Endothelial cell of umbilical vein (primary cell): ENCODE data around the gene HDGFL2. TPM values are rescaled to one million over a fixed set of nuclear protein-coding genes. Genes with fewer than 3 reads are reported as not detected.

Experiments
- BruUV-seq: library from RNA; stranded (reverse); fragments of 400-500 nt; replicated peaks from 2 replicates; lab custom pipeline; 2021; lab: Mats Ljungman, UMichigan
- CTCF ChIA-PET: fragments of 300-600, 350-600 bp; sonication (Branson Sonifier 250); formaldehyde crosslinking; loops from one replicate; lab custom pipeline; 2021; ENCODE audit warnings: antibody characterized with exemption, inconsistent platforms; lab: Charles Lee
- POLR2A ChIA-PET: fragments of 300-600, 350-600 bp; sonication (Branson Sonifier 250); formaldehyde crosslinking; loops from one replicate; lab custom pipeline; 2021; ENCODE audit warnings: antibody characterized with exemption, inconsistent platforms; lab: Charles Lee
- DNase-seq: peaks from one replicate; pipeline ENCODE4 v3.0.0-alpha.2; 2011; ENCODE audit warnings: low read depth, low spot score
- FAIRE-seq: peaks from 2 replicates; lab custom pipeline; 2011; peaks lifted over from hg19 to GRCh38; lab: Jason Lieb, UNC
- H2AFZ ChIP-seq: 2 replicates; pipeline ENCODE4 v1.6.0; 2012; ENCODE audit warnings: low read depth, low read length, control low read depth, inconsistent platforms
- H3K27ac ChIP-seq: 2 replicates; pipeline ENCODE4 v1.5.1; 2011; ENCODE audit warnings: low read depth, mild to moderate bottlenecking, control low read depth, low read length, moderate library complexity; ENCODE audit not compliant: insufficient read depth
- H3K27me3 ChIP-seq, 2 experiments: 2 replicates each; pipeline versions ENCODE4 v1.6.0 to v1.6.1; 2011; ENCODE audit warnings: low read length in 2 of 2, mixed read lengths in 1 of 2; ENCODE audit not compliant: control insufficient read depth in 2 of 2, insufficient read depth in 2 of 2
- H3K36me3 ChIP-seq, 2 experiments: 2 replicates in 1 of 2; 3 replicates in 1 of 2; pipeline ENCODE4 v1.5.1; 2011; ENCODE audit warnings: low read length in 2 of 2, mild to moderate bottlenecking in 1 of 2, moderate library complexity in 1 of 2; ENCODE audit not compliant: control insufficient read depth in 2 of 2, insufficient read depth in 2 of 2; ENCODE audit errors: extremely low read depth in 1 of 2
- H3K4me1 ChIP-seq: 3 replicates; pipeline ENCODE4 v1.5.1; 2011; ENCODE audit warnings: mild to moderate bottlenecking, low read length; ENCODE audit not compliant: control insufficient read depth, insufficient read depth; ENCODE audit errors: extremely low read depth
- H3K4me2 ChIP-seq: 2 replicates; pipeline ENCODE4 v1.6.1; 2011; ENCODE audit warnings: low read length, control low read depth, mixed read lengths; ENCODE audit not compliant: insufficient read depth
- H3K4me3 ChIP-seq, 3 experiments: fragments of 200-600 bp in 1 of 3; sonication (generic), shearing (Covaris generic) in 1 of 3; replicated peaks in 1 of 3; 2 replicates each; pipeline ENCODE4 v1.5.1; 2011 to 2016; ENCODE audit warnings: control low read depth in 3 of 3, low read length in 3 of 3, mild to moderate bottlenecking in 2 of 3, inconsistent platforms in 1 of 3, low read depth in 1 of 3, moderate library complexity in 1 of 3; ENCODE audit not compliant: insufficient read depth in 1 of 3
- H3K79me2 ChIP-seq: 2 replicates; pipeline ENCODE4 v1.6.0; 2012; ENCODE audit warnings: low read length, inconsistent platforms; ENCODE audit not compliant: control insufficient read depth, insufficient read depth
- H3K9ac ChIP-seq: replicated peaks from 2 replicates; pipeline ENCODE3; 2011; ENCODE audit warnings: low read length, control low read depth; ENCODE audit not compliant: insufficient read depth; ENCODE audit errors: extremely low read depth
- H3K9me1 ChIP-seq: replicated peaks from 3 replicates; pipeline ENCODE4 v1.6.0; 2011; ENCODE audit warnings: mild to moderate bottlenecking, low read length; ENCODE audit not compliant: control insufficient read depth, insufficient read depth; ENCODE audit errors: extremely low read depth
- H3K9me3 ChIP-seq: replicated peaks from 2 replicates; pipeline ENCODE4 v1.5.1; 2012; ENCODE audit warnings: low read length, inconsistent platforms; ENCODE audit not compliant: control insufficient read depth, insufficient read depth
- H4K20me1 ChIP-seq: replicated peaks from 2 replicates; pipeline ENCODE3; 2011; ENCODE audit warnings: mild to moderate bottlenecking, low read length; ENCODE audit not compliant: control insufficient read depth, insufficient read depth; ENCODE audit errors: extremely low read depth
- EZH2 ChIP-seq: IDR thresholded peaks from 2 replicates; pipeline ENCODE4 v1.6.1; 2012; ENCODE audit warnings: borderline replicate concordance, low read depth, mild to moderate bottlenecking, moderate library complexity, low read length, inconsistent platforms; ENCODE audit not compliant: severe bottlenecking
- FOS ChIP-seq: IDR thresholded peaks from 2 replicates; pipeline ENCODE4 v1.6.1; 2011; ENCODE audit warnings: mild to moderate bottlenecking, low read length, moderate library complexity, borderline replicate concordance; ENCODE audit not compliant: insufficient read depth
- GATA2 ChIP-seq: IDR thresholded peaks from 2 replicates; pipeline ENCODE4 v1.7.0; 2011; ENCODE audit warnings: low read depth, mild to moderate bottlenecking, moderate library complexity, mixed read lengths, low read length; ENCODE audit not compliant: insufficient read length, insufficient read depth
- JUN ChIP-seq: IDR thresholded peaks from 2 replicates; pipeline ENCODE4 v1.6.1; 2011; ENCODE audit warnings: borderline replicate concordance, low read depth; ENCODE audit not compliant: insufficient read length, insufficient read depth
- MYC ChIP-seq: IDR thresholded peaks from one replicate; pipeline ENCODE4 v1.6.1; 2011; ENCODE audit warnings: mild to moderate bottlenecking, low read depth, low read length
- POLR2A ChIP-seq: IDR thresholded peaks from 2 replicates; pipeline ENCODE4 v1.6.1; 2012; ENCODE audit warnings: low read depth, mild to moderate bottlenecking, control low read depth, low read length
- POLR2AphosphoS5 ChIP-seq: IDR thresholded peaks from 2 replicates; pipeline ENCODE4 v1.6.1; 2012; ENCODE audit warnings: low read depth, mild to moderate bottlenecking, control low read depth, low read length, moderate library complexity; ENCODE audit not compliant: insufficient read depth
- dilution Hi-C: fragments of 300-500 bp; cut with MboI; formaldehyde crosslinking; loops from one replicate; pipeline ENCODE4 v1.15.0; 2019; ENCODE audit warnings: low sequenced_read_pairs; ENCODE audit not compliant: extremely low pct_ligation_motif_present
- intact Hi-C: fragments of 100-400 bp; cut with micrococcal nuclease; formaldehyde crosslinking; loops from one replicate; pipeline ENCODE4 v1.10.0; 2022
- polyA plus RNA-seq, 4 experiments: library from polyadenylated mRNA; depleted of rRNA in 3 of 4; stranded (reverse) in 3 of 4; unstranded in 1 of 4; fragments of >200 nt; gene quantifications; 2 replicates each; pipeline versions ENCODE4 v1.2.1 to v1.2.3, GENCODE V29; 2011 to 2012; ENCODE audit warnings: missing spikeins in 1 of 4
- total RNA-seq: library from RNA; stranded (reverse); gene quantifications from 2 replicates; pipeline ENCODE4 v1.2.3, GENCODE V29; 2021
- TF ChIP-seq, protein P1 (sequence below): IDR thresholded peaks from 2 replicates; pipeline ENCODE4 v1.6.1; 2011; ENCODE audit not compliant: insufficient read depth, insufficient read length
- TF ChIP-seq, protein P2 (sequence below), 2 donors: IDR thresholded peaks; 1 replicate in 1 of 2; 2 replicates in 1 of 2; pipeline ENCODE4 v1.5.1; 2011; ENCODE audit warnings: low read length in 2 of 2, mild to moderate bottlenecking in 2 of 2, moderate library complexity in 2 of 2, control low read depth in 1 of 2, inconsistent platforms in 1 of 2, low read depth in 1 of 2; ENCODE audit not compliant: insufficient read depth in 1 of 2; ENCODE audit errors: extremely low read depth in 1 of 2

Gene HDGFL2
- total and polyA plus RNA-seq, 2 donors (not counting 3 experiments of a cell fraction or from before 2014, with no cell fraction given), result 39.1 to 79.6 TPM

DNA sequence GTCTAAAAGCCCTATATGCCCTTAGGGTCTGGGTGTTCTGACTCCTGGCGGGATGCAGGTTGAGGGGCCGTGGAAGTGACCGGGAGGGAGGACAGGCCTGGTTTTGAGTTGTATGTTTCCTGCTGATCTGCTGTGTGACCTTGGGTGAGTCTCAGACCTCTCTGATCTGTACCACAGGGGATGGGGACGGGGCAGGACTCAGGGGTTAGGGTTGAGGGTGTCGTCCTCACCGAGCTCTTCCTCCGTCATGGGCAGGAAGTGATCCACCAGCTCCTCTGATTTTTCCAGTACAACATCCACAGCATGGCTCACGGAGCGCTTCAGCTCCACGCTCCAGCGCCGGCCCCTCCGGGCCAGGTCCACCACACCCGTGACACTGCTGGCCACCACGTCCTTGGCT is 56.7 kb downstream of the HDGFL2 start:
- Histone ChIP-seq H4K20me1 (no peaks in the 10 kb centered on the region), H3K27me3 (no peaks in the 10 kb centered on the region), H3K27ac (no peak overlapping the region), H3K4me1 (no peaks in the 10 kb centered on the region), H3K4me2 (no peak overlapping the region), H3K9me1 (no peaks in the 10 kb centered on the region), H3K4me3 (no peak overlapping the region), H3K9ac (no peak overlapping the region), H3K36me3 (no peaks in the 10 kb centered on the region), H3K79me2 (no peaks in the 10 kb centered on the region), H2AFZ (no peak overlapping the region), H3K9me3 (no peaks in the 10 kb centered on the region)
- FAIRE-seq (no peak), DNase-seq (no peak)
- ChIA-PET POLR2A (no interaction called here), CTCF (no interaction called here)
- TF ChIP-seq, protein P1, sequence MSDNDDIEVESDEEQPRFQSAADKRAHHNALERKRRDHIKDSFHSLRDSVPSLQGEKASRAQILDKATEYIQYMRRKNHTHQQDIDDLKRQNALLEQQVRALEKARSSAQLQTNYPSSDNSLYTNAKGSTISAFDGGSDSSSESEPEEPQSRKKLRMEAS, result no peak
- TF ChIP-seq POLR2A, result no peak
- TF ChIP-seq, protein P2, sequence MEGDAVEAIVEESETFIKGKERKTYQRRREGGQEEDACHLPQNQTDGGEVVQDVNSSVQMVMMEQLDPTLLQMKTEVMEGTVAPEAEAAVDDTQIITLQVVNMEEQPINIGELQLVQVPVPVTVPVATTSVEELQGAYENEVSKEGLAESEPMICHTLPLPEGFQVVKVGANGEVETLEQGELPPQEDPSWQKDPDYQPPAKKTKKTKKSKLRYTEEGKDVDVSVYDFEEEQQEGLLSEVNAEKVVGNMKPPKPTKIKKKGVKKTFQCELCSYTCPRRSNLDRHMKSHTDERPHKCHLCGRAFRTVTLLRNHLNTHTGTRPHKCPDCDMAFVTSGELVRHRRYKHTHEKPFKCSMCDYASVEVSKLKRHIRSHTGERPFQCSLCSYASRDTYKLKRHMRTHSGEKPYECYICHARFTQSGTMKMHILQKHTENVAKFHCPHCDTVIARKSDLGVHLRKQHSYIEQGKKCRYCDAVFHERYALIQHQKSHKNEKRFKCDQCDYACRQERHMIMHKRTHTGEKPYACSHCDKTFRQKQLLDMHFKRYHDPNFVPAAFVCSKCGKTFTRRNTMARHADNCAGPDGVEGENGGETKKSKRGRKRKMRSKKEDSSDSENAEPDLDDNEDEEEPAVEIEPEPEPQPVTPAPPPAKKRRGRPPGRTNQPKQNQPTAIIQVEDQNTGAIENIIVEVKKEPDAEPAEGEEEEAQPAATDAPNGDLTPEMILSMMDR (IDR thresholded peaks at IDR 0.05; ENCODE audit: extremely low read depth in 1 of 2, insufficient read depth in 1 of 2, low read depth in 1 of 2, low read length in 2 of 2), result no peak
- dilution Hi-C loops (no loop called here), intact Hi-C loops (no loop called here)
- BruUV-seq, result no TSS peak

DNA sequence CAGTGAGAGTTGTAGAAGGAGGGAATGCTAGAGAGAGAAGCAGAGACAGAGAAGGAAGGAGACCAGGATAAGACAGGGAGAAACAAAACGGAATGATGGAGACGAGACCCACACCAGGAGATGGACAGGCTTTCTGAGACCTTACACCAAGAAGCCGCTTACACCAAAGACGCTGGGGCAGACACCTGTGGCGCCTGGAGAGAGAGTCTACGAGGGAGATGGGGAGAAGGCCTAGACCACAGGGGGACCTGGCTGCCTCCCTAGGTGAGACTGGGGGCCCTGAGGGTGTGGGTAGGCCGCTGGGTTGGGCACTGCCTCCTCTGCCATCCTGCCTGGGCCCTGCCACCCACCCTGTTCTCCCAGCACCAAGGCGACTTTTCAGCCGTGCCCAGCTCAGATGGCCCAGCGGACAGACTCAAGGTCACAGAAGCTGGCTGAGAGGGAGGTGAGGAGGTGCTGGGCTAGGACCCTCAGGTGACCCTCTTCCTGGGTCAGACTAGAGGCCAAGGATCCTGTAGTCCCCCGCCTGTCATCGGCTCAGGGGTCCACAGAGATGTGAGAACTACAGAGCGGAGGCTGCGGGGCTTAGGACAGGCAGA is 57.9 kb downstream of the HDGFL2 start:
- no TSS peak for BruUV-seq
- CTCF ChIA-PET, result no interaction called here
- intact Hi-C loops, result no loop called here

More for the DNA sequence above, 57.9 kb downstream of the HDGFL2 start:
- Histone ChIP-seq H3K79me2 (no peaks in the 10 kb centered on the region), H3K4me3 (no peak overlapping the region), H3K27ac (no peak overlapping the region), H3K9me1 (no peaks in the 10 kb centered on the region), H3K4me2 (no peak overlapping the region), H3K4me1 (no peaks in the 10 kb centered on the region), H3K36me3 (no peaks in the 10 kb centered on the region), H4K20me1 (no peaks in the 10 kb centered on the region), H3K27me3 (no peaks in the 10 kb centered on the region), H2AFZ (no peak overlapping the region), H3K9me3 (no peaks in the 10 kb centered on the region), H3K9ac (no peak overlapping the region)
- TF ChIP-seq MYC (no peak), JUN (no peak), POLR2A (no peak), EZH2 (no peak), GATA2 (no peak), POLR2AphosphoS5 (no peak), FOS (no peak)
- TF ChIP-seq, protein P1, result no peak
- TF ChIP-seq, protein P2 (IDR thresholded peaks at IDR 0.05; ENCODE audit: extremely low read depth in 1 of 2, insufficient read depth in 1 of 2, low read depth in 1 of 2, low read length in 2 of 2), result no peak
- no peak for FAIRE-seq
- DNase-seq, result no peak
- POLR2A ChIA-PET, result no interaction called here
- dilution Hi-C loops, result no loop called here
